Neural cell (in vitro differentiated cells): Measurements from ENCODE around the gene MPP3.

Source experiments
- TAF1 ChIP-seq: IDR thresholded peaks from 2 replicates; pipeline ENCODE4 v1.6.1; 2012; ENCODE audit warnings: low read depth
- TF ChIP-seq, protein P1 (sequence below): fragments of 450-650 bp; IDR thresholded peaks from 2 replicates; pipeline ENCODE4 v1.5.1; 2014; ENCODE audit warnings: antibody characterized with exemption, mild to moderate bottlenecking, moderate library complexity; ENCODE audit not compliant: poor library complexity, severe bottlenecking

GRCh38 chr17:43810226-43810715 is 22.7 kb downstream of the MPP3 start:
- TF ChIP-seq TAF1: no peak
- TF ChIP-seq, protein P1, sequence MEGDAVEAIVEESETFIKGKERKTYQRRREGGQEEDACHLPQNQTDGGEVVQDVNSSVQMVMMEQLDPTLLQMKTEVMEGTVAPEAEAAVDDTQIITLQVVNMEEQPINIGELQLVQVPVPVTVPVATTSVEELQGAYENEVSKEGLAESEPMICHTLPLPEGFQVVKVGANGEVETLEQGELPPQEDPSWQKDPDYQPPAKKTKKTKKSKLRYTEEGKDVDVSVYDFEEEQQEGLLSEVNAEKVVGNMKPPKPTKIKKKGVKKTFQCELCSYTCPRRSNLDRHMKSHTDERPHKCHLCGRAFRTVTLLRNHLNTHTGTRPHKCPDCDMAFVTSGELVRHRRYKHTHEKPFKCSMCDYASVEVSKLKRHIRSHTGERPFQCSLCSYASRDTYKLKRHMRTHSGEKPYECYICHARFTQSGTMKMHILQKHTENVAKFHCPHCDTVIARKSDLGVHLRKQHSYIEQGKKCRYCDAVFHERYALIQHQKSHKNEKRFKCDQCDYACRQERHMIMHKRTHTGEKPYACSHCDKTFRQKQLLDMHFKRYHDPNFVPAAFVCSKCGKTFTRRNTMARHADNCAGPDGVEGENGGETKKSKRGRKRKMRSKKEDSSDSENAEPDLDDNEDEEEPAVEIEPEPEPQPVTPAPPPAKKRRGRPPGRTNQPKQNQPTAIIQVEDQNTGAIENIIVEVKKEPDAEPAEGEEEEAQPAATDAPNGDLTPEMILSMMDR: no peak
